Measurements from ENCODE around the gene LRRC14B. TPM values are rescaled to one million over a fixed set of nuclear protein-coding genes. Genes with fewer than 3 reads are reported as not detected.

Gene LRRC14B
- total RNA-seq, 4 donors from 2014 or later: not detected

DNA sequence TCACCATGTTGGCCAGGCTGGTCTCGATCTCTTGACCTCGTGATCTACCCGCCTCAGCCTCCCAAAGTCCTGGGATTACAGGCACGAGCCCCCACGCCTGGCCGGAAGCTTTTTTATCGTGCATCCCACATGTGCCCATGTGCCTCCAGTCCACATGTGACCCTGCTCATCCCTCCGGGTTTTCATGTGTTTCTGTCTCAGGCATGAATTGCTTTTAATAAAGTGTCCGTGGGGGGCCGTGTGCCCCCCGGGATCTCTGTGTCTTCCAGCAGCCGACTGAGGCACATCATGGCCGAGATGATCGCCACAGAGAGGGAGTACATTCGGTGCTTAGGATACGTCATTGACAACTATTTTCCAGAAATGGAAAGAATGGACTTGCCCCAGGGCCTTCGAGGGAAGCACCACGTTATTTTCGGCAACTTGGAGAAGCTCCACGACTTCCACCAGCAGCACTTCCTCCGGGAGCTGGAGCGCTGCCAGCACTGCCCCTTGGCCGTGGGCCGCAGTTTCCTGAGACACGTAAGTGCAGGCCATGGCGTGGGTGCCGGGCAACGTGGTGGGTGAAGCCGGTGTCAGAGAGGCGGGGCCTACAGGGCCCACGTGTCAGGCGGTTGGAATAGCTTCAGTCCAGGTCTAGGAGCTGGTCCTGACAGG lies 22.1 kb upstream of the LRRC14B start:
- Histone ChIP-seq H3K36me3 (no peaks in the 10 kb centered on the region), H3K9me3 (no peaks in the 10 kb centered on the region), H3K4me1 (no peaks in the 10 kb centered on the region), H3K4me3 (no peak overlapping the region), H3K27me3 (peaks cover 15% of the 10 kb centered on the region), H3K27ac (no peak overlapping the region)
- DNase-seq (ENCODE audit: low spot score in 2 of 2): peak; percentile 78 to 80
- no peak for TF ChIP-seq POLR2AphosphoS5 (IDR thresholded peaks at IDR 0.05)
- TF ChIP-seq EP300 (IDR thresholded peaks at IDR 0.05): no peak
- no peak for TF ChIP-seq POLR2A (IDR thresholded peaks at IDR 0.05)
- TF ChIP-seq, protein P1, sequence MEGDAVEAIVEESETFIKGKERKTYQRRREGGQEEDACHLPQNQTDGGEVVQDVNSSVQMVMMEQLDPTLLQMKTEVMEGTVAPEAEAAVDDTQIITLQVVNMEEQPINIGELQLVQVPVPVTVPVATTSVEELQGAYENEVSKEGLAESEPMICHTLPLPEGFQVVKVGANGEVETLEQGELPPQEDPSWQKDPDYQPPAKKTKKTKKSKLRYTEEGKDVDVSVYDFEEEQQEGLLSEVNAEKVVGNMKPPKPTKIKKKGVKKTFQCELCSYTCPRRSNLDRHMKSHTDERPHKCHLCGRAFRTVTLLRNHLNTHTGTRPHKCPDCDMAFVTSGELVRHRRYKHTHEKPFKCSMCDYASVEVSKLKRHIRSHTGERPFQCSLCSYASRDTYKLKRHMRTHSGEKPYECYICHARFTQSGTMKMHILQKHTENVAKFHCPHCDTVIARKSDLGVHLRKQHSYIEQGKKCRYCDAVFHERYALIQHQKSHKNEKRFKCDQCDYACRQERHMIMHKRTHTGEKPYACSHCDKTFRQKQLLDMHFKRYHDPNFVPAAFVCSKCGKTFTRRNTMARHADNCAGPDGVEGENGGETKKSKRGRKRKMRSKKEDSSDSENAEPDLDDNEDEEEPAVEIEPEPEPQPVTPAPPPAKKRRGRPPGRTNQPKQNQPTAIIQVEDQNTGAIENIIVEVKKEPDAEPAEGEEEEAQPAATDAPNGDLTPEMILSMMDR (IDR thresholded peaks at IDR 0.05): no peak
- WGBS: 78% methylated on average over 22 of the region's 32 CpGs

DNA sequence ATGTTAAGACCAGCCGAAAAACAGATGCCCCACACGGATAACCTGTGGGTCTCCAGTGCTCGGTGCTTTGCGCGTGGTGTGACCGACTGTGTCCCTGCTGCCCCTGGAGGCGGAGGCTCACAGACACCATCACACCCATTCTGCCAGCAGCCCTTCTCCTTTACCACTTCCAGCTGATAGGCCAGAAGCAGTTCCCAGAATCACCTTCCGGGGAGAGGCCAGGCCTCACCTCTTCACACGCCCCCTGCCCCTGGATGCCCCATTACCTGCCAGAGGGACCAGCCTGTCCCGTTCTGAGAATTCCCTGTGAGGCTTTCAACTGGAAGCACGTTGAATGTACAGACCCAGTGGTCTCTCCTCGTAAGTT lies 21.6 kb upstream of the LRRC14B start:
- no peak for DNase-seq (ENCODE audit: low spot score in 2 of 2)
- Histone ChIP-seq H3K4me3 (no peak overlapping the region), H3K4me1 (no peaks in the 10 kb centered on the region), H3K27me3 (peaks cover 16% of the 10 kb centered on the region), H3K27ac (no peak overlapping the region), H3K9me3 (no peaks in the 10 kb centered on the region), H3K36me3 (no peaks in the 10 kb centered on the region)
- TF ChIP-seq POLR2A (IDR thresholded peaks at IDR 0.05) (no peak), EP300 (IDR thresholded peaks at IDR 0.05) (no peak), POLR2AphosphoS5 (IDR thresholded peaks at IDR 0.05) (no peak)
- TF ChIP-seq, protein P1 (IDR thresholded peaks at IDR 0.05): no peak
- WGBS: 78% methylated on average over 8 of the region's 12 CpGs

DNA sequence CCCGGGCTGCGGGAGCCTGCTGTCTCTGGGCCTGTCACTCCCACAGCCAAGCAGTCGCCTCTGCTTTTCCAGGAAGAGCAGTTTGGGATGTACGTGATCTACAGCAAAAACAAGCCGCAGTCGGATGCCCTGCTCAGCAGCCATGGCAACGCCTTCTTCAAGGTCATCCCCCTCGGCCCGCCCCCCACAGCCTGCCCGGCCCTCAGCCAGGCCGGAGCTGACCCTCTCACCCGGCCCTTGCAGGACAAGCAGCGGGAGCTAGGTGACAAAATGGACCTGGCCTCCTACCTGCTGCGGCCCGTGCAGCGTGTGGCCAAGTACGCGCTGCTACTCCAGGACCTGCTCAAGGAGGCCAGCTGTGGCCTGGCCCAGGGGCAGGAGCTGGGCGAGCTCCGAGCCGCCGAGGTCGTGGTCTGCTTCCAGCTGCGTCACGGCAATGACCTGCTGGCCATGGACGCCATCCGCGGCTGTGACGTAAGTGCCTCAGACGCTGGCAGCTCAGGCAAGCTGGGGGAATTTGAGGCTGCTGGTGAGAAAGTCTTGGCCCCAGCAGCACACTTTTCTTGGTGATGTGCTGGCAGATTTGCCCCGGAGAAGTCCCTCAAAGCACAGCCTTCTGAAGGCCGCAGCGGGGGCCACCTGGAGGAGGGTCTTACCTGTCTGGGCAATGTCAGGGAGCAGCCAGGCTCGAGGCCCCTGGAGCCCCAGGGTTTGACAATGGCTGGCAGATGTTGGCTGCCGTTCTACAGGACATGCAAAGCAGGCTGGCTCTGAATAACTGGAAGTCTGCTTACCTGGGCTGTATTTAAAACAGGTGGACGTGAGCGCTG lies 20.1 kb upstream of the LRRC14B start:
- H3K27me3 ChIP-seq: peaks cover 19% of the 10 kb centered on the region
- TF ChIP-seq, protein P1 (IDR thresholded peaks at IDR 0.05): no peak
- TF ChIP-seq EP300 (IDR thresholded peaks at IDR 0.05) (no peak), POLR2AphosphoS5 (IDR thresholded peaks at IDR 0.05) (no peak), POLR2A (IDR thresholded peaks at IDR 0.05) (no peak)
- no peaks in the 10 kb centered on the region for H3K9me3 ChIP-seq
- H3K27ac ChIP-seq: no peak overlapping the region
- no peaks in the 10 kb centered on the region for H3K36me3 ChIP-seq
- no peak overlapping the region for H3K4me3 ChIP-seq
- WGBS: 83% methylated on average over 30 of the region's 37 CpGs
- peak; percentile 49 to 73 for DNase-seq (ENCODE audit: low spot score in 2 of 2)
- no peaks in the 10 kb centered on the region for H3K4me1 ChIP-seq

DNA sequence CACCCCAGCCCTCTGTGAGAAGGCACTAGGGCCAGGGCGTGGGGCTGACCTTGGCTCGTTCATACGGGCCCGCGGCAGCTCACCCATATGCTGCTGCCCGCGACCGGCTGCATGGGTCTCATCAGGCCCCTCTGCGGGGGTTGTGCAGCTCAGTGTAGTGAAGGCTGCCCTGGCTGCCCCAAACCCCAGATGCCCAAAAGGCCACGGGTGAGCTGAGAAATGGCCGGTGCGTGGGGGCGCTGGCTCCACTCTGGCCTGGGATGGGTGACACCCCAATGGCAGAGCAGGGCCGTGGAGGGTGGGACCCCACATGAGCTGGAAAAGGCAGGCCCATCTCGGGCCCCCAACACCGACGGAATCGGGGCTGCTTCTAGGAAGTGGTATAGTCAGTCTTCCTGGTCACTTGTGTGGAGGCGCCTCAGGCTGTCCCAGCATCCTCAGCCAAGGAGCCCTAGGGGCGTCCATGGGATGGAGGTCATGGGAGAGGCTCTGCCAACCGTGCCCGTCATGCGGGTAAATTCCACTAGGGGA lies 19.4 kb upstream of the LRRC14B start:
- DNase-seq (ENCODE audit: low spot score in 2 of 2): peak in 1 of 2 donors; percentile 83
- WGBS: 80% methylated on average over 1 of the region's 23 CpGs
- Histone ChIP-seq H3K4me1 (no peaks in the 10 kb centered on the region), H3K9me3 (no peaks in the 10 kb centered on the region), H3K4me3 (no peak overlapping the region), H3K27ac (no peak overlapping the region), H3K27me3 (peaks cover 19% of the 10 kb centered on the region), H3K36me3 (no peaks in the 10 kb centered on the region)
- TF ChIP-seq POLR2AphosphoS5 (IDR thresholded peaks at IDR 0.05) (no peak), EP300 (IDR thresholded peaks at IDR 0.05) (no peak), POLR2A (IDR thresholded peaks at IDR 0.05) (no peak)
- TF ChIP-seq, protein P1 (IDR thresholded peaks at IDR 0.05): no peak

DNA sequence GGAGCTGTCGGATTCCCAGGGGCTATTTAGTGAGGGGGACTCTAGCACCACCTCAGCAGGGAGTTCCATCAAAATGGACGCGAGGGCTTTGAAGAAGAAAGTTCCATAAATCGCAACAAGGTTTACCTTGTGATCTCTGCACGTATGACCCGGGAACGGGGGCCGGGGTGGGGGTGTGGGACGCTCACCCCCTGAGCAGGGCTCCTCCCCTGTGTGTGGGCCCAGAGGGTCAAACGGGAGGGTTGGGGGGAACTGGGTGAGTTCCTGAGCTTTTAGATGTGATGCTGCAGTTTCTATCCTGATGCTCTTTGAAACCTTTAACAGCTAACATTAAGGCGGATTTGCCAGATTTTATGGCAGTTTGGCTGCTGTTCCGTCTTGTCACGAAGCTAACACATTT lies 18.9 kb upstream of the LRRC14B start:
- Histone ChIP-seq H3K4me1 (no peaks in the 10 kb centered on the region), H3K4me3 (no peak overlapping the region), H3K27ac (no peak overlapping the region), H3K36me3 (no peaks in the 10 kb centered on the region), H3K27me3 (peaks cover 19% of the 10 kb centered on the region), H3K9me3 (no peaks in the 10 kb centered on the region)
- TF ChIP-seq, protein P1 (IDR thresholded peaks at IDR 0.05): no peak
- TF ChIP-seq EP300 (IDR thresholded peaks at IDR 0.05) (no peak), POLR2AphosphoS5 (IDR thresholded peaks at IDR 0.05) (no peak), POLR2A (IDR thresholded peaks at IDR 0.05) (no peak)
- DNase-seq (ENCODE audit: low spot score in 2 of 2): peak in 1 of 2 donors; percentile 38
- 89% methylated on average over 12 of the region's 13 CpGs for WGBS

Data from suprapubic skin (tissue), 4 donors.